Mesothelial cell of epicardium (in vitro differentiated cells): ENCODE measurements around the gene TBC1D9B. TPM values are rescaled to one million over a fixed set of nuclear protein-coding genes. Genes with fewer than 3 reads are reported as not detected.

Experiments
- DNase-seq, 2 experiments: peaks; one replicate each; pipeline ENCODE4 v3.0.0; 2021; ENCODE audit warnings: low spot score in 2 of 2; ENCODE audit not compliant: unreplicated experiment in 2 of 2
- H3K27ac Mint-ChIP-seq: 2 replicates; pipeline ENCODE4 v1.8.0; 2021; ENCODE audit warnings: mixed read lengths
- H3K27me3 Mint-ChIP-seq: 2 replicates; pipeline ENCODE4 v1.8.0; 2021; ENCODE audit warnings: low read depth, mixed read lengths
- H3K36me3 Mint-ChIP-seq: 2 replicates; pipeline ENCODE4 v1.8.0; 2021; ENCODE audit warnings: mixed read lengths
- H3K4me1 Mint-ChIP-seq: 2 replicates; pipeline ENCODE4 v1.8.0; 2021; ENCODE audit warnings: mixed read lengths
- H3K4me3 Mint-ChIP-seq: 2 replicates; pipeline ENCODE4 v1.8.0; 2021; ENCODE audit warnings: mild to moderate bottlenecking, moderate library complexity, mixed read lengths
- H3K9me3 Mint-ChIP-seq: 2 replicates; pipeline ENCODE4 v1.8.0; 2021; ENCODE audit warnings: mixed read lengths
- total RNA-seq: library from RNA; stranded (reverse); gene quantifications from 3 replicates; pipeline ENCODE4 v1.2.1, GENCODE V29; 2021
- TF ChIP-seq, protein P1 (sequence below): fragments of 200-600 bp; sonication (generic); IDR thresholded peaks from one replicate; pipeline ENCODE4 v1.5.0; 2021; ENCODE audit warnings: antibody characterized with exemption; ENCODE audit not compliant: unreplicated experiment

The TBC1D9B gene
- total RNA-seq, 1 donor from 2014 or later: 139 TPM

DNA sequence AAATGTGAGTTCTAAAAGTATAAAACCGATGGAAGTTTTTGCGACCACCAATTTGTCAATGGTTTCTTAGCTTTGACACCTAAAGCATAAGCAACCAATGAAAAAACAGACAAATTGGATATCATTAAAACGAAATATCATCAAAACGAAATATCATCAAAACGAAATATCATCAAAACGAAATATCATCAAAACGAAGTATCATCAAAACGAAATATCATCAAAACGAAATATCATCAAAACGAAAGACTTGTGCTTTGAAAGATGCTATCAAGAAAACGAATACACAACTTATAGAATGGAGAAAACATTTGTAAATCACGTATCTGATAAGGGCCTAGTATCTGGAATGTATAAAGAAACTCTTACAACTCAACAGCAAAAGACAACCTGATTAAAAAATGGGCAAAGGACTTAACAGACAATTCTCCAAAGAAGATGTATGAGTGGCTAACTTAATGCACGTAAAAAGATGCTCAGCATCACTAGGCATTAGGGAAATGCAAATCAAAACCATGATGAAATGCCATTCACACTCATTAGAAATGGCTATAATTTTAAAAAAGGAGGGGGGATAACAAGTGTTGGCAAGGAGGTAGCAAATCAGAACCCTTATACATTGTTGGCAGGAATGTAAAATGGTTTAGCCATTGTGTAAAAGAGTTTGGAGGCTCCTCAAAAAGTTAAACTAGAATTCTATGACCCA lies 29.4 kb upstream of the TBC1D9B start:
- Mint-ChIP-seq H3K36me3 (peaks cover 19% of the 10 kb centered on the region), H3K4me1 (no peaks in the 10 kb centered on the region), H3K27me3 (no peaks in the 10 kb centered on the region), H3K4me3 (no peak overlapping the region), H3K9me3 (peaks cover 16% of the 10 kb centered on the region), H3K27ac (no peak overlapping the region)
- TF ChIP-seq, protein P1, sequence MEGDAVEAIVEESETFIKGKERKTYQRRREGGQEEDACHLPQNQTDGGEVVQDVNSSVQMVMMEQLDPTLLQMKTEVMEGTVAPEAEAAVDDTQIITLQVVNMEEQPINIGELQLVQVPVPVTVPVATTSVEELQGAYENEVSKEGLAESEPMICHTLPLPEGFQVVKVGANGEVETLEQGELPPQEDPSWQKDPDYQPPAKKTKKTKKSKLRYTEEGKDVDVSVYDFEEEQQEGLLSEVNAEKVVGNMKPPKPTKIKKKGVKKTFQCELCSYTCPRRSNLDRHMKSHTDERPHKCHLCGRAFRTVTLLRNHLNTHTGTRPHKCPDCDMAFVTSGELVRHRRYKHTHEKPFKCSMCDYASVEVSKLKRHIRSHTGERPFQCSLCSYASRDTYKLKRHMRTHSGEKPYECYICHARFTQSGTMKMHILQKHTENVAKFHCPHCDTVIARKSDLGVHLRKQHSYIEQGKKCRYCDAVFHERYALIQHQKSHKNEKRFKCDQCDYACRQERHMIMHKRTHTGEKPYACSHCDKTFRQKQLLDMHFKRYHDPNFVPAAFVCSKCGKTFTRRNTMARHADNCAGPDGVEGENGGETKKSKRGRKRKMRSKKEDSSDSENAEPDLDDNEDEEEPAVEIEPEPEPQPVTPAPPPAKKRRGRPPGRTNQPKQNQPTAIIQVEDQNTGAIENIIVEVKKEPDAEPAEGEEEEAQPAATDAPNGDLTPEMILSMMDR: no peak
- DNase-seq: no peak

DNA sequence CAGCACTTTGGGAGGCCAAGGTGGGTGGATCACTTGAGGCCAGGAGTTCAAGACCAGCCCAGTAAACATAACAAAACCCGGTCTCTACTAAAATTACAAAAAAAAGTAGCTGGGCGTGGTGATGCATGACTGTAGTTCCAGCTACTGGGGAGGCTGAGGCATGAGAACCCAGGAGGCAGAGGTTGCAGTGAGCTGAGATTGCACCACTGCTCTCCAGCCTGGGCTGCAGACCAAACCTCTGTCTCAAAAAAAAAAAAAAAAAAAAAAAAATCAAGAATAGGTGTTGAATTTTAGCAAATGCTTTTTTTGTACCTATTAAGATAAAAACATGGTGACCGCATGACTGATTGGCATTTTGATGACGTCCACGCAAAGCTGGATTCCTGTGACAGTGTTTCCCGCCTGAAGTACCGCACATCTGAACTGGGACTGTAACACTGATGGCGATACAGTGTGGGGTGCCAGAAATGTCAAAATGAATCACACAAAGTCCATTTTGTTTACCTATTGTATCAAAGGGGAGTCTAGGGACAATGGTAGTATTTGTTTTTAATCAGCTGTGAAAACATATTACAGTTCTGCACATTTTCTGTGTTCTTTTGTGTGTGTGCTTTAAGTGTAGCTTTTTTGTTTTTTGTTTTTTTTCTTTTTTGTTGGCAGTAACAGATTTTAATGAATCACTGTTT lies 23.2 kb upstream of the TBC1D9B start:
- peaks cover 8% of the 10 kb centered on the region for H3K36me3 Mint-ChIP-seq

DNA sequence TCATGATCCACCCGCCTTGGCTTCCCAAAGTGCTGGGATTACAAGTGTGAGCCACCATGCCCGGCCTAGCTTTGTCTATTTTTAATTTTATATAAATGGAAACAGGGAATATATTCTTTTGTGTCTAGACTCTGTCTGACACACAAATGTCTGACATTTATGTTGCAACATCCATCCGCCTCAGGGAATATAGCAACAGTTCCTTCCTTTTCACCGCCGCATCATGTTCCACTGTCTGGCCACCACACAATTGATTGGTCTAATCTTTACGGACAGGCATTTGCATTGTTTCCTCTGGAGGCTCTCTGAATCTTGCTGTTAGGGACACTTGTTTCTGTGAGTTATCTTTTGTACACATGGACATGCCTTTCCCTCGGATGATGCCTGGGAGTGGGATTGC lies 20.1 kb upstream of the TBC1D9B start:
- TF ChIP-seq, protein P1: no peak
- DNase-seq: no peak
- Mint-ChIP-seq H3K27ac (no peak overlapping the region), H3K27me3 (no peaks in the 10 kb centered on the region), H3K36me3 (no peaks in the 10 kb centered on the region), H3K4me3 (no peak overlapping the region), H3K9me3 (no peaks in the 10 kb centered on the region), H3K4me1 (no peaks in the 10 kb centered on the region)

More for the DNA sequence above, 23.2 kb upstream of the TBC1D9B start:
- no peaks in the 10 kb centered on the region for H3K9me3 Mint-ChIP-seq
- no peak for DNase-seq
- TF ChIP-seq, protein P1: no peak
- H3K4me1 Mint-ChIP-seq: no peaks in the 10 kb centered on the region
- no peak overlapping the region for H3K27ac Mint-ChIP-seq
- H3K4me3 Mint-ChIP-seq: no peak overlapping the region
- no peaks in the 10 kb centered on the region for H3K27me3 Mint-ChIP-seq

DNA sequence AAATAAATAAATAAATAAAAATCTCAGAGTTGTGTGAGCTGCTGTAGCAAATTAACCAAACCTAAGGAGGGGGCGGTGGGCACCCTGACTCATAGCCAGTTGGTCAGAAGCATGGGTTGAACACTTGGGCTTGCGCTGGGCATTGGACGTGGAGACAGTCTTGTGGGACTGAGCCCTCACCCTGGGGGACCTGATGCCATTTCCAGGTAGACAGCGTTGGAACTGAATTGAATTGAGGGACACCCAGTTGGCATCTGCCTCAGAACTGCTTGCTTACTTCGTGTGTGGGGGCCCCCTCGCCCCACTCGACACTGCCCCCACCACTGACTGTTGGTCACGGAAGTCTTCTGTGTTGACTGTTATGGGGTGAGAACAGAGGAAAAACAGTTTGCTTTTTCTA lies 19.0 kb upstream of the TBC1D9B start:
- DNase-seq: no peak
- Mint-ChIP-seq H3K4me1 (no peaks in the 10 kb centered on the region), H3K27me3 (no peaks in the 10 kb centered on the region)

DNA sequence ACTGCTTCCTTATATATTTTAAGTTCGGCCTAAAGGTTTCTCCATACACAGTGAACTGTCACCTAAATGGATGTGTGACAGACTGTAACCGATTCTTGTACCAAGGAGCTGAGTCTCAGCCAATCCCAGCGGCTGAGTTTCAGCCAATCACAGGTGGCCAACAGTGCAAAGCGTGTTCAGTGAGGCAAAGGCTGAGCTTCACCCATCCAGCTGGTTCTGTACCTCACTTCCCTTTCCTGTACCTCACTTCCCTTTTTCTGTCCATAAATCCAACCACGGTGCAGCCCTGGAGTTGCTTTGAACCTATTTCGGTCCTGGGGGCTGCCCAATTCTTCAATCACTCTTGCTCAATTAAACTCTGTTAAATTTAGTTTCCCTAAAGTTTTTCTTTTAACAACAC lies 15.7 kb upstream of the TBC1D9B start:
- Mint-ChIP-seq H3K27ac (no peak overlapping the region), H3K36me3 (no peaks in the 10 kb centered on the region), H3K9me3 (no peaks in the 10 kb centered on the region), H3K27me3 (no peaks in the 10 kb centered on the region), H3K4me1 (no peaks in the 10 kb centered on the region), H3K4me3 (no peak overlapping the region)
- no peak for DNase-seq
- TF ChIP-seq, protein P1: no peak

More for the DNA sequence above, 19.0 kb upstream of the TBC1D9B start:
- no peaks in the 10 kb centered on the region for H3K9me3 Mint-ChIP-seq
- TF ChIP-seq, protein P1: no peak
- no peaks in the 10 kb centered on the region for H3K36me3 Mint-ChIP-seq
- H3K27ac Mint-ChIP-seq: no peak overlapping the region
- H3K4me3 Mint-ChIP-seq: no peak overlapping the region
